GM19023 (cell line): ENCODE results near the gene URAD.
"Not testable (repeated sequence)": the region's sequence is repeated elsewhere in the genome, so short reads cannot be mapped to it uniquely, and the experiment has no call there.

ENCODE experiments used
- ATAC-seq: cut with Tn5 transposase; IDR thresholded peaks from one replicate; pipeline ENCODE4 v1.9.1; 2021; ENCODE audit warnings: mild to moderate bottlenecking, moderate library complexity; ENCODE audit not compliant: unreplicated experiment

URAD gene, protein sequence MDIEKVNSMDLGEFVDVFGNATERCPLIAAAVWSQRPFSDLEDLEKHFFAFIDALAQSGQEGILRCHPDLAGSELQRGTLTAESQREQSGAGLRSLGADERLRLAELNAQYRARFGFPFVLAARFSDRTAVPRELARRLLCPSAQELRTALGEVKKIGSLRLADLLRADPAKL

DNA sequence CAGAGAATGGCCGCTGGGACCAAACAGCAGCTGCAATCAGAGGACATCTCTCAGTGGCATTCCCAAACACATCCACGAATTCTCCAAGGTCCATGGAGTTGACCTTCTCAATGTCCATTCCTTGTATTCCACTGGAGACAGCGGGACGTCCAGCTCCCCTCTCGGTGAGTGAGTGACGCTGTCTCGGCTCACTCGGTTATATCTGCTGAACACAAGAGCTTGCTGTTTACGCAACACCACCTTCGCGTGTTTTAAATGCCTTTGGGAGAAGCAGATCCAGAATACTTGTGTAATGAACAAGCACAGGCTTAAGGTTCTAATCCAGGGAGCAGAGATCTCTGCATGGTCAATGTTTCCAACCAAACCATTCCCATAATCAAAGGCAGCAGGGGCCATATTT is at the start of gene URAD:
TSS of gene URAD (minus strand) at position 174 of the 400 bp plus-strand sequence. CDS start at position 118, 56 bp downstream.
- no peak for ATAC-seq

- ATAC-seq = no peak
Measured at GRCh38 chr13:28037399-28037798, 48.9 kb upstream of the URAD start.

GRCh38 chr13:28035146-28035782 is 46.8 kb upstream of the URAD start:
- ATAC-seq = no peak

GRCh38 chr13:28033894-28034655 is 45.6 kb upstream of the URAD start:
- ATAC-seq = no peak

GRCh38 chr13:28032438-28032837 is 43.9 kb upstream of the URAD start:
- not testable (repeated sequence) for ATAC-seq

GRCh38 chr13:28031896-28032288 is 43.4 kb upstream of the URAD start:
- ATAC-seq = no peak

DNA sequence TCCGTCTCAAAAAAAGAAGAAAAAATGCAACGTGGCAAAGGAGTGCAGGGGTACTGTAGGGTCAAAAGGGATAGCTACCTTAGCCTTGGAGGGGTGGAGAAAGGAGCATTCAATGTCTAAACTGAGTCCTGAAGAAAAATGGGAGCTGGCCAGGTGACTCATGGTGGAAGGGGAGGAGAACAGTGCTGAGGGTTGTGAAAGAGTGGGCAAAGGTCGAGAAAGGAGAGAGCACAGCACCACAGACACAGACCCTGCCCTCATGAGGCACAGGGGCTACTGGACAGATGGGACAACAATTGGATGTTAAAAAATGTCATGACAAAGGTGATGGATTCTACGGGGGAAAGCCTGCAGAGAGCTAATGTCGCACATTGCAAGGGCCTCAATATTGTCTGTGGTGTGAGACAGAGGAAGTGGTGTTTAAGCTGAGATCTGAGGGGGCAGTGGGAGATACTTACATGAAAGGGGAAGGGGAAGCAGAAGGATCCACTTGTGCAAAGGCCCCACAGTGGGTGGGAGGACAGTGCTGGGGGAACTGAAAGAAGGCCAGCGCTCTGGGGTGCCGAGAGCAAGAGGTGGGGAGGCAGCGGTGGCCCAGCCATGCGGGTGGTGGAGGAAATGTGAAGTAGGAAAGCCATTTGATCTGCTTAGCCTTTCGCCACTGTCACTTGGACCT is 42.9 kb upstream of the URAD start:
- no peak for ATAC-seq

DNA sequence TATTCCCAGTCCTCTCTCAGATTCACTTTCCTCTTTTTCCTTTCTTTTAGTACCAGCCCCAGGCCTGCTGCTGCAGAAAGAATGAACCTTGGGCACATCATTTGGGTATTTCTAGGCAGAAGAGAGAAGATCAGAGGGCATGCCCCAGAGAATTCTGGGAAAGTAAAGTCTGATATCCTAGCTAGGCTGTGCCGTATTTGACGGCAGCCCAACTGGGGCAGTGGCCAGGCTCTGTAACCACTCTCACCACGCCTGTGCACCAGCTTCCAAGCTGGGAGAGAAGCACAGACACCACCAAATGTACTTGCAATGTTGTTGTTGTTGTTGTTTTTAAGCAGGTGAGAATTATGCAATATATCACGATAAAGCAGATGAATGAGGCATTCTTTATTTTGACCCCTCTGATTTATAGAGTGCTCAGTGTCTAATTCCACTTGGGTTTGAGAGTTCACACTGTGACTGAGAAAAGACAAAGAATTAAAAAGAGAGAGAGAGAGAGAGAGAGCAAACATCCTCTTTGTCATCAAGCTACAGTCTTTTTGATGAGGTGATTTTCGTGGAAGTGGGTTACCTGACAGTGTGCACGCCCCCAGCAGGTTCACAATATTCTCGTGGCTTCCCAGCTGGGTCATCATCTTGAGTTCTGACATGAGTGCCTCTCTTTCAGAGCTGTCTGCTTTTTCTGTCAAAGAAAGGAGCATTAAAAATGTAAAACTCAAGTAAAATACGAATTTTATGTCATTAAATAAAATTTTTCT is 39.3 kb upstream of the URAD start:
- no peak for ATAC-seq

GRCh38 chr13:28027071-28027470 is 38.6 kb upstream of the URAD start:
- no peak for ATAC-seq

- no peak for ATAC-seq
Measured at GRCh38 chr13:28026508-28026907, 38.0 kb upstream of the URAD start.

GRCh38 chr13:28022848-28023518 is 34.5 kb upstream of the URAD start:
- no peak for ATAC-seq

- no peak for ATAC-seq
Measured at GRCh38 chr13:28014301-28014700, 25.8 kb upstream of the URAD start.

DNA sequence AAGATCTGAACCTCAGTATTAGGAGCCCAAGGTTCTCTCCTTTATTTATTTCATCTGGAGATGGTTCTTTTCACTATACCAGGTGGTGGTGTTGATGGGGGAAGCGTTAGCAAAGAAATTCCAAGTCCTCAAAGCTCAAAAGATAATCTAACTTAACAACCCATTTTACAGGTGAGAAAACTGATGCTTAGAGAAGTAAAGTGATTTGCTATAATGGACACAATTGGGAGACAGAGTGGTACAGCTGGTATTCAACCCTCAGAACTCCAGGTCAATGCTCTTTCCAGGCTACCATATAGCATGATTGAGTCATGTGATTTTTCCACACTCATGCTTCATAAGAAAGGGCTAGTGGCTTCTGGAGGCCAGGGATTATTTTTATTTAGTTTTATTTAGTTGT is 25.0 kb upstream of the URAD start:
- no peak for ATAC-seq

- peak; percentile 90 for ATAC-seq
Measured at GRCh38 chr13:28012896-28013295, 24.4 kb upstream of the URAD start.

DNA sequence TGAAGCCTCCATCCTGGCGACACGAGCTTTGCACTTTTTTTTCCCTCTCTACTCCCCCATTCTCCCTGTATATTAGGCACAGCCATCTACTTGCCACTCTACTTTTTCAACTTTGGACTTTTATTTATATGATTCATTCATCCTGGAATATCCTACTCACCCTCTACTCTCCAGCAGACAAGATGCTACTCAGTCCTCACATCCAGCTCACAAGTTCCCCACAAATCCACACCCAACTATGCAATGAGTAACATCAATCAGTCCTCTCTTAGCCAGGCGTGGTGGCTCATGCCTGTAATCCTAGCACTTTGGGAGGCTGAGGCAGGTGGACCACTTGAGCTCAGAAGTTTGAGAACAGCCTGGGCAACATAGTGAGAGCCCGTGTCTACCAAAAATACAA is 23.9 kb upstream of the URAD start:
- ATAC-seq = no peak

- no peak for ATAC-seq
Measured at GRCh38 chr13:28010046-28010445, 21.6 kb upstream of the URAD start.

DNA sequence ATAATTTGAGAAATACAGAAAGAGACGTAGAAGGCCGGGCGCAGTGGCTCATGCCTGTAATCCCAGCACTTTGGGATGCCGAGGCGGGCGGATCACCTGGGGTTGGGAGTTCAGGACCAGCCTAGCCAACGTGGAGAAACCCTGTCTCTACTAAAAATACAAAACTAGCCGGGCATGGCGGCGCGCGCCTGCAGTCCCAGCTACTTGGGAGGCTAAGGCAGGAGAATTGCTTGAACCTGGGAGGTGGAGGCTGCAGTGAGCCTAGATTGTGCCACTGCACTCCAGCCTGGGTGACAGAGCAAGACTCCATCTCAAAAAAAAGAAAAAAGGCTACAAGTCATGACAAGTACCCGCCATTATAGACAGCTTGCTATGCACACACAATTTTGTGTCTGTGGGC is 16.5 kb upstream of the URAD start:
- ATAC-seq = not testable (repeated sequence)

- ATAC-seq = no peak
Measured at GRCh38 chr13:28002886-28003698, 14.6 kb upstream of the URAD start.

DNA sequence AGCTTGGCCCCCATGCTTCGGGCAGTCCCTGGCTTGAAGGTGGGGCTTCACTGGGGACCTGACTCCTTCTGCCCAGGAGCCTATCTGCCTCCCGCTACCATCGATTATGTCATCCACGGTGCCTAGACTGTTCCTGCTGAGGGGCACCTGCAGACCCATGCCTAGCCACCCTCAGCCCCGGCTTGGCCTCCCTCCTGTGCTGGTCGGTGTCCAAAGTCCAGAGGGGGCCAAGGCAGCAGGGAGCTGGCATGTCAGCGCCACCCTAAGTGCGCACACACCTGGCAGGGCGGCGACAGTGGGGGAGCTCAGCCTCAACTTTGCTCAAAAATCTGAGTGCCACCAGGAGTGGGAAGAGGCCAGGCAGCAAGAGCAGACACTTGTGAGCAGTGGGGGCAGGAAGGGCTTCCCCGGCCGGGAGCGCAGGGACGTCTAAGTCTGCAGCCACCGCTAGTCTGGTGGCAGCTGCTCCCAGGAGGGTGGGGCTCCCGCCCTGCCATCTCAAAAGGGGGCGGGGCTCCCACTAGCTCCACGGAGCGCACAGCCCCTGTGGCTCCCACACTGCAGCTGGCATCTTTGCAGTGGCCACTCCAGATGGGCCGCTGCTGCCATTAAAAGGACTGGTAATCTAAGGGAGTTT is 13.5 kb upstream of the URAD start:
- ATAC-seq = no peak
